Left colon (tissue), 2 donors: ENCODE data around the gene VPS11. TPM values are rescaled to one million over a fixed set of nuclear protein-coding genes. Genes with fewer than 3 reads are reported as not detected.

Source experiments
- ATAC-seq: fragments of 200-7000 bp; cut with Tn5 transposase; one replicate; pipeline ENCODE4 v1.9.1; 2020; ENCODE audit warnings: mild to moderate bottlenecking, moderate library complexity
- DNase-seq, 2 donors: peaks; one replicate each; pipeline ENCODE4 v3.0.0-alpha.2; 2020
- intact Hi-C, 2 donors: fragments of 100-400 bp; cut with DNase I in 1 of 2; cut with micrococcal nuclease in 1 of 2; formaldehyde crosslinking; loops; one replicate each; pipeline versions ENCODE4 v1.11.2 to v1.14.0; 2022; cut with DNase I, micrococcal nuclease
- microRNA-seq, 2 donors: library from miRNA; unstranded; fragments of <30 nt; microRNA quantifications; one replicate each; pipeline versions ENCODE4 v1.1.0 to v1.2.0, GENCODE V29; 2020
- total RNA-seq, 2 donors: library from RNA; stranded (reverse); fragmentation: NEBNext Ultra II Directional; extraction: Animal tissue kit (Norgen Biotek cat#: 25700); gene quantifications; one replicate each; pipeline ENCODE4 v1.2.1, GENCODE V29; 2021
- donor health status: DM: no; HTN: no; CAD: no.
- donor health status: DM: yes; HTN: yes; CAD: no.

The VPS11 gene
- total RNA-seq, 2 donors from 2014 or later = 20.7 to 24.1 TPM

- ATAC-seq (no peak), DNase-seq (no peak)
- intact Hi-C loops = no loop called here
Observed at GRCh38 chr11:119113716-119114115, 46.1 kb downstream of the VPS11 start.

DNA sequence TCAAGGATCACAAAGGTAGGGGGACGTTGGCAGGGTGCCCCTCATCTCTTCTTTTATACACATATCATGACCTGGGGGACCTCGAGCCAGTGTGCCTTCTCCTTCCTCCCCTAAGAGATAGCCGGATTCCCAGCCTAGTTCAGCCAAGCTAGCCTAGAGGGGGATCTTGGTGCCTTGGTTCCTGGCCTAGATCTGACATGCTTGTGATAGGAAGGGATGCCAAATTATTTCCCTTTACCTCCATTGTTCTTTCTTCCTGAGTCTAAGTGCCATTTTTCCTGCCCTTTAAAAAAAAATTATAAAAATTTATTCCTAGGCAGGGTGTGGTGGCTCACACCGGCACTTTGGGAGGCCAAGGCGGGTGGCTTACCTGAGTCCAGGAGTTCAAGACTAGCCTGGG is 46.7 kb downstream of the VPS11 start:
- ATAC-seq (no peak), DNase-seq (no peak)
- intact Hi-C loops = no loop called here

GRCh38 chr11:119115484-119116234 is 48.0 kb downstream of the VPS11 start:
- intact Hi-C loops = no loop called here
- DNase-seq = peak in 1 of 2 donors; percentile 49
- ATAC-seq = peak; percentile 13

- intact Hi-C loops = no loop called here
- ATAC-seq (no peak), DNase-seq (no peak)
Observed at GRCh38 chr11:119116235-119116594, 48.6 kb downstream of the VPS11 start.

DNA sequence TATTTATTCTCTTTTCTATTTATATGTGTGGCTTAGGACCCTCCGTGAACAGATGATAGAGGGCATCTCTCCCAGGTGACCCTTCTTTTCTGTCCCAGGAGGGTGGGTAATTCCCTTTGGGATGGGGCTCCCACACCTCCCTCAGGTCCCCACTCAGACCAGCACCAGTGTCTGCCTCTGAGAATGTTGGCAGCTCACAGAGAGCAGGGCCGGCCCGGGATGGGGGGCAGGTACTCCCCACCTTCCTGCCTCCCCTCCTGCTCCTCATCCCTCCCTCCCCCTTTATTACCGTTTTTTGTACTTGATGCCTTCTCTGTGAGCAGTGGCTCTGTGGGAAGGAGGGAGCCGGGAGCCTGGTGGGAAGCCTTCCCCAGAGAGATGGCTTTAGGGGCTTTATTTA is 49.0 kb downstream of the VPS11 start:
- intact Hi-C loops = no loop called here
- no peak for DNase-seq
- ATAC-seq = no peak

GRCh38 chr11:119117004-119117706 is 49.5 kb downstream of the VPS11 start:
- ATAC-seq (no peak), DNase-seq (no peak)
- intact Hi-C loops = no loop called here

- intact Hi-C loops = no loop called here
- ATAC-seq (no peak), DNase-seq (no peak)
Observed at GRCh38 chr11:119118227-119118626, 50.6 kb downstream of the VPS11 start.

GRCh38 chr11:119118946-119119345 is 51.3 kb downstream of the VPS11 start:
- intact Hi-C loops = no loop called here
- DNase-seq (no peak), ATAC-seq (no peak)

DNA sequence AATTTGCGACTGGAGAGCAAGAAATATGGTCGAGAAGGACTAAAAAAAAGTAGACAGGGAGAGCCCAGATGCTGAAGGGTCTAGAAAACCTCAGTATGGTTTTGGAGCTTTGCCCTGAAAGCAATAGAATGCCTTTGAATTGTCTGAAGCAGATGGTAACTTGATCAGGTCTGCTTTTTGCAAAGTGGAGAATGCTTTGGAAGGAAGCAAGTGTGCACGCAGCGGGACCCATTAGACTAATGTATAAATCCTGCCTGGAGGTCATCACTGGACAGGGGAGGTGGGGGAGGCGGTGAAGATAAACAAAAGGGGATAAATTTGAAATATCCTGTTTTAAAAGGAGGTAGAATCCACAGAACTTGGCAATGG is 53.0 kb downstream of the VPS11 start:
- ATAC-seq = no peak
- intact Hi-C loops = no loop called here
- no peak for DNase-seq

DNA sequence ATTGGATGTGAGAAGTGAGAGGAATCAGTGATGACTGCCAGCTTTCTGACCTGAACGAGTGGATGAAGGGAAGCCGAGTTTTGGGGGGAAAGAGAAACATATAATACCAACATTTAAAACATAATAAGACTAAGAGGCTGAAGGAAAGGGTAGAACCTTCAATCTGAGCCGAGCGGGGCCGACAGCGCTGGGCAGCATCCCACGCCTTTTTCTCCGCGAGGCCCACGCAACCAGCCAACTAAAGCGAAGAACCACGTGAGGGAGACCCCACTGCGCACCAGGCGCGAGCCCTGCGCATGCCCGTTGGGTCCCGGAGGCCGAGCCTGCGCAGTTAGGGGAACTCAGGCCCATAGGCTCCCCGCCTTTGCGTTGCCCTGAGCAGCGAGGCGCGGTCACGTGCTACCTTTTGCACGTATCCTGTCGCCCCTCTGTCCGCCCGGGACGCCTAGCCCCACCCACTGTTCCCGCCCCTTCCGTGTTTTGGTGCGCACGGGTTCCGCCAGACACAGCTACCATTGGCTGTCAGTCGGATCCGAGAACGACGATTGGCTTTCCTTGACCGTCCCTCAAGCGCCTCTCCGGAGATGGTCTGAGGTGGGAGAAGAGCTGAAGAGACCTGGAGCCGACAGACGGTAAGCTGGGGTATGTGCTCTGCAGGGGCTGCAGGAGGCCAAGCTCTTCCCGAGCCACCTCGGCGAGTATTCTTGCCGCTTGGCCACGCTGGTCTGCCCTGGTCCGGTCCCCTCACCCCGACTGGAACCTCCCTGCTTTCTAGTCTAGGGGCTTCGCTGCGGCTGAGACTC is 53.6 kb downstream of the VPS11 start, which contains the start of gene HINFP:
TSS of gene HINFP (plus strand) at position 573 of the 803 bp plus-strand sequence. CDS start 5,365 bp downstream, outside the sequence.
- ATAC-seq (peak; percentile 92), DNase-seq (peak; percentile 100)
- intact Hi-C loops = no loop called here

DNA sequence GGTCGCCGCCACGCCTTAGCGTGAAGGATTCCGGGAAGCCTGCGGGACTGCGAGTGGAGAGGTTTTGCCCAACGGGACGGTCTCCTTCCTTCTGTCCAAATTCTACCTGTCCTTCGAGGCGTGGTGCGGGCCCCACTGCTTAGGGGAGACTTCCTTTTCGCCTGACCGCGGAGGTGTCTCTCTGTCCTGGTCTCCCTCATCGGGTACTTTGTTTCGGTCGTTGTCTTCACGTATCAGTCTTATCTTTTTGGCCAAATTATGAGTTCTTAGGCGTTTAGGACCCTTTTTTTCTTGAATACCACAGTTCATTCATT is 54.1 kb downstream of the VPS11 start:
- peak; percentile 40 for ATAC-seq
- DNase-seq = no peak
- intact Hi-C loops = no loop called here

DNA sequence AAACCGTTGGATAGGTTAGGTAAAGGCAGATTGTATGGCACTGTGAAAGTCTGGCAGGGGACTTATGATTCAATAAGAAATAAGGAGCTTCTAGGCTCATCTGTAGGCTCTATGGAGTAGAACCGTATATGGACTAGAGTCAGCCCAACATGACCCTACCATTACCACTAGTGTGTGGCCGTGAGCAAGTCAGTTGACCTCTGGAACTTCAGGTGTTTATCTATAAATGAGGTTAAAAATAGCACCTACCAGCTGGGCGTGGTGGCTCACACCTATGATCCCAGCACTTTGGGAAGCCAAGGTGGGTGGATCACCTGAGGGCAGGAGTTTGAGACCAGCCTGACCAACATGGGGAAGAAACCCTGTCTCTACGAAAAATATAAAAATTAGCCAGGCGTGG is 58.2 kb downstream of the VPS11 start:
- peak; percentile 41 to 54 for DNase-seq
- peak; percentile 60 for ATAC-seq
- intact Hi-C loops = no loop called here

DNA sequence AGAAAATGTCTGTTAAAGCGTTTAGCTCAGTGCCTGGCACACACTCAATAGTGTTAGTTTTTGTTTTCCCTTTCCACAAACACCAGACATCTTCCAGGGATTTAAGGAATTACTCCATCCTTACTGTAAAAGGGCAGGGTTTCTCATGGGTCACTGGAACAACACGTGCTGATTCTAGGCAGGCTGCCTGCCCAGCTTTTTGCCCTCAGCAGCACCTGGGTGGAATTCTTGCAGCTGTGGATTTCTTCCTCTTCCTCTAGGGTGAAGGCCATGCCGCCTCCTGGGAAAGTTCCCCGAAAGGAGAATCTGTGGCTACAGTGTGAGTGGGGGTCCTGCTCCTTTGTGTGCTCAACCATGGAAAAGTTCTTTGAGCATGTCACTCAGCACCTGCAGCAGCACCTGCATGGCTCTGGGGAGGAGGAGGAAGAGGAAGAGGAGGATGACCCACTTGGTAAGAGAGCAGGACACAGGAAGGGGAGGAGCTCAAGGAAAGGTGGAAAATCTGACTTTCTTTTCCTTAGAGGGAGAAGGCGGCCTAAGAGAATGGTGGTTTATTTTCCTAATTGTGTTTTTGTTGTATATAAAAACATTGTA is 59.2 kb downstream of the VPS11 start:
- intact Hi-C loops = no loop called here
- ATAC-seq = peak; percentile 22
- DNase-seq = no peak

DNA sequence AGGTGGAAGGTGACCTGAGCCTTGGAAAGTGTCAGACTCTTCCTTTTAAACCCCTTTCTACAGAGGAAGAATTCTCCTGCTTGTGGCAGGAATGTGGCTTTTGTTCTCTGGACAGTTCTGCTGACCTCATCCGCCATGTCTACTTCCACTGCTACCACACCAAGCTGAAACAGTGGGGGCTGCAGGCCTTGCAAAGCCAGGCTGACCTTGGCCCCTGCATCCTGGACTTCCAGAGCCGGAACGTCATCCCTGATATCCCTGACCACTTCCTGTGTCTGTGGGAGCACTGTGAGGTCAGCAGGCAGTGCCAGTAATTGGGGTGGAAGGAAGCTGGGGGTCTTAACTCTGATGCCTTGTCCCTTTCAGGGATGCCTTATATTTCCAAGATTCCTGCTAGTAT is 63.0 kb downstream of the VPS11 start:
- ATAC-seq (no peak), DNase-seq (no peak)
- intact Hi-C loops = no loop called here

Small RNA genes within 50 kb of the gene (microRNA-seq; reads per million reads assigned to microRNA genes)
- 0.53 to 6.8 reads per million in 2 donors for gene MIR3656

Other genes with a start within 250 kb of the VPS11 start
- gene CXCR5, start 183.9 kb upstream of the VPS11 start, total RNA-seq = under 1 TPM; 0.12 to 0.39 TPM
- 10 to 100 TPM; 36.4 to 36.5 TPM for gene BCL9L, start 141.9 kb upstream of the VPS11 start, total RNA-seq
- not detected for gene UPK2, start 111.5 kb upstream of the VPS11 start, total RNA-seq
- not detected for gene FOXR1, start 96.1 kb upstream of the VPS11 start, total RNA-seq
- gene CENATAC, start 69.7 kb upstream of the VPS11 start, total RNA-seq = 10 to 100 TPM; 22.7 to 28.5 TPM
- gene RPS25, start 49.5 kb upstream of the VPS11 start, total RNA-seq = 100 to 1,000 TPM; 652 to 750 TPM
- gene TRAPPC4, start 49.1 kb upstream of the VPS11 start, total RNA-seq = 10 to 100 TPM; 65.1 to 72.8 TPM
- gene SLC37A4, start 36.9 kb upstream of the VPS11 start, total RNA-seq = 10 to 100 TPM; 43.0 to 59.9 TPM
- gene HYOU1, start 10.6 kb upstream of the VPS11 start, total RNA-seq = 100 to 1,000 TPM; 107 to 138 TPM
- 10 to 100 TPM; 16.1 to 26.1 TPM for gene HMBS, start 17.1 kb downstream of the VPS11 start, total RNA-seq
- gene DPAGT1, start 34.0 kb downstream of the VPS11 start, total RNA-seq = 10 to 100 TPM; 32.4 to 50.3 TPM
- 10 to 100 TPM; 26.6 to 43.7 TPM for gene C2CD2L, start 39.5 kb downstream of the VPS11 start, total RNA-seq
- gene HINFP, start 53.8 kb downstream of the VPS11 start, total RNA-seq = 10 to 100 TPM; 34.9 to 35.7 TPM
- gene ABCG4, start 81.2 kb downstream of the VPS11 start, total RNA-seq = not detected
- 10 to 100 TPM; 14.8 to 17.9 TPM for gene NLRX1, start 100.9 kb downstream of the VPS11 start, total RNA-seq
- 10 to 100 TPM; 63.6 to 85.0 TPM for gene NHERF4, start 117.7 kb downstream of the VPS11 start, total RNA-seq
- gene CBL, start 138.5 kb downstream of the VPS11 start, total RNA-seq = 10 to 100 TPM; 12.4 to 14.1 TPM
- 10 to 100 TPM; 12.1 to 27.1 TPM for gene MCAM, start 249.3 kb downstream of the VPS11 start, total RNA-seq